Gastroesophageal sphincter (tissue), 3 donors: ENCODE data around the gene ZSWIM5.

Experiments
- CTCF ChIP-seq, 4 experiments: fragments of 200-600 bp in 2 of 4; fragments of 450-650 bp in 2 of 4; sonication (generic) in 1 of 4; IDR thresholded peaks; one replicate each; pipeline ENCODE4 v1.5.1; 2017 to 2019; ENCODE audit warnings: antibody characterized with exemption in 4 of 4, mild to moderate bottlenecking in 2 of 4, moderate library complexity in 2 of 4
- POLR2A ChIP-seq, 2 donors: fragments of 450-650 bp; IDR thresholded peaks; one replicate each; pipeline ENCODE4 v1.6.1; 2017; ENCODE audit warnings: antibody characterized with exemption in 2 of 2, mild to moderate bottlenecking in 2 of 2, moderate library complexity in 1 of 2

- TF ChIP-seq CTCF (IDR thresholded peaks at IDR 0.05) (no peak), POLR2A (IDR thresholded peaks at IDR 0.05) (no peak)
These were observed 89.6 kb downstream of the ZSWIM5 start for GRCh38 chr1:45116820-45117219.
